Peyer's patch (tissue), 4 donors: ENCODE measurements around the gene WAPL. TPM values are rescaled to one million over a fixed set of nuclear protein-coding genes. Genes with fewer than 3 reads are reported as not detected.

Experiments
- DNase-seq, 3 donors: peaks; one replicate each; pipeline ENCODE4 v3.0.0-alpha.2; 2017 to 2019
- H3K27ac ChIP-seq, 4 donors: fragments of 200-600 bp; sonication (generic); one replicate each; pipeline ENCODE4 v1.5.1; 2016 to 2019
- H3K27me3 ChIP-seq, 2 donors: fragments of 200-600 bp; sonication (generic); one replicate each; pipeline ENCODE4 v1.5.1; 2019
- H3K36me3 ChIP-seq, 3 donors: fragments of 200-600 bp; sonication (generic); one replicate each; pipeline ENCODE4 v1.5.1; 2016 to 2019
- H3K4me1 ChIP-seq, 4 donors: fragments of 200-600 bp; sonication (generic); one replicate each; pipeline ENCODE4 v1.5.1; 2016 to 2019
- H3K4me3 ChIP-seq, 4 donors: fragments of 200-600 bp; sonication (generic); 1 replicate in 3 of 4; 2 replicates in 1 of 4; pipeline ENCODE4 v1.5.1; 2016 to 2019; ENCODE audit warnings: mild to moderate bottlenecking in 1 of 4
- H3K9me3 ChIP-seq, 4 donors: fragments of 200-600 bp; sonication (generic); one replicate each; pipeline ENCODE4 v1.5.1; 2016 to 2019; ENCODE audit warnings: mild to moderate bottlenecking in 1 of 4
- POLR2A ChIP-seq, 2 donors: fragments of 450-650 bp; IDR thresholded peaks; one replicate each; pipeline ENCODE4 v1.5.1; 2017; ENCODE audit warnings: antibody characterized with exemption in 2 of 2, mild to moderate bottlenecking in 2 of 2, moderate library complexity in 2 of 2
- total RNA-seq, 4 donors: library from RNA; depleted of rRNA; stranded (reverse); fragments of >200 nt; gene quantifications; one replicate each; pipeline ENCODE4 v1.1.0, GENCODE V29; 2016
- TF ChIP-seq, protein P1 (sequence below), 6 experiments: fragments of 450-650 bp in 4 of 6; fragments of 200-600 bp in 2 of 6; sonication (generic) in 1 of 6; IDR thresholded peaks; one replicate each; pipeline ENCODE4 v1.5.1; 2017 to 2019; ENCODE audit warnings: antibody characterized with exemption in 6 of 6, mild to moderate bottlenecking in 3 of 6, moderate library complexity in 1 of 6

The WAPL gene
- total RNA-seq, 4 donors from 2014 or later = 32.4 to 49.5 (median 45.1) TPM

GRCh38 chr10:86489960-86490612 lies 31.5 kb downstream of the WAPL start:
- no peak for DNase-seq
- peaks cover 0 to 34% (median 0%) of the 10 kb centered on the region in 3 donors for H3K36me3 ChIP-seq
- no peaks in the 10 kb centered on the region for H3K9me3 ChIP-seq
- H3K4me1 ChIP-seq = no peaks in the 10 kb centered on the region
- H3K4me3 ChIP-seq = no peak overlapping the region
- H3K27ac ChIP-seq = no peak overlapping the region
- no peaks in the 10 kb centered on the region for H3K27me3 ChIP-seq
- TF ChIP-seq POLR2A (IDR thresholded peaks at IDR 0.05) = no peak
- TF ChIP-seq, protein P1, sequence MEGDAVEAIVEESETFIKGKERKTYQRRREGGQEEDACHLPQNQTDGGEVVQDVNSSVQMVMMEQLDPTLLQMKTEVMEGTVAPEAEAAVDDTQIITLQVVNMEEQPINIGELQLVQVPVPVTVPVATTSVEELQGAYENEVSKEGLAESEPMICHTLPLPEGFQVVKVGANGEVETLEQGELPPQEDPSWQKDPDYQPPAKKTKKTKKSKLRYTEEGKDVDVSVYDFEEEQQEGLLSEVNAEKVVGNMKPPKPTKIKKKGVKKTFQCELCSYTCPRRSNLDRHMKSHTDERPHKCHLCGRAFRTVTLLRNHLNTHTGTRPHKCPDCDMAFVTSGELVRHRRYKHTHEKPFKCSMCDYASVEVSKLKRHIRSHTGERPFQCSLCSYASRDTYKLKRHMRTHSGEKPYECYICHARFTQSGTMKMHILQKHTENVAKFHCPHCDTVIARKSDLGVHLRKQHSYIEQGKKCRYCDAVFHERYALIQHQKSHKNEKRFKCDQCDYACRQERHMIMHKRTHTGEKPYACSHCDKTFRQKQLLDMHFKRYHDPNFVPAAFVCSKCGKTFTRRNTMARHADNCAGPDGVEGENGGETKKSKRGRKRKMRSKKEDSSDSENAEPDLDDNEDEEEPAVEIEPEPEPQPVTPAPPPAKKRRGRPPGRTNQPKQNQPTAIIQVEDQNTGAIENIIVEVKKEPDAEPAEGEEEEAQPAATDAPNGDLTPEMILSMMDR (IDR thresholded peaks at IDR 0.05) = no peak

GRCh38 chr10:86489071-86489810 lies 32.4 kb downstream of the WAPL start:
- Histone ChIP-seq H3K4me1 (no peaks in the 10 kb centered on the region), H3K36me3 (peaks cover 0 to 39% (median 0%) of the 10 kb centered on the region in 3 donors), H3K27me3 (no peaks in the 10 kb centered on the region), H3K9me3 (no peaks in the 10 kb centered on the region), H3K27ac (no peak overlapping the region), H3K4me3 (no peak overlapping the region)
- no peak for TF ChIP-seq POLR2A (IDR thresholded peaks at IDR 0.05)
- TF ChIP-seq, protein P1 (IDR thresholded peaks at IDR 0.05) = no peak
- no peak for DNase-seq

- TF ChIP-seq POLR2A (IDR thresholded peaks at IDR 0.05) = no peak
- TF ChIP-seq, protein P1 (IDR thresholded peaks at IDR 0.05) = no peak
- Histone ChIP-seq H3K36me3 (peaks cover 0 to 53% (median 0%) of the 10 kb centered on the region in 3 donors), H3K27me3 (no peaks in the 10 kb centered on the region), H3K9me3 (no peaks in the 10 kb centered on the region), H3K4me3 (no peak overlapping the region), H3K27ac (no peak overlapping the region), H3K4me1 (no peaks in the 10 kb centered on the region)
- DNase-seq = no peak
Measured at GRCh38 chr10:86486856-86487255, 34.7 kb downstream of the WAPL start.

GRCh38 chr10:86483664-86484063 lies 37.9 kb downstream of the WAPL start:
- H3K27ac ChIP-seq = no peak overlapping the region
- peaks cover 0 to 53% (median 0%) of the 10 kb centered on the region in 3 donors for H3K36me3 ChIP-seq
- no peak for DNase-seq

DNA sequence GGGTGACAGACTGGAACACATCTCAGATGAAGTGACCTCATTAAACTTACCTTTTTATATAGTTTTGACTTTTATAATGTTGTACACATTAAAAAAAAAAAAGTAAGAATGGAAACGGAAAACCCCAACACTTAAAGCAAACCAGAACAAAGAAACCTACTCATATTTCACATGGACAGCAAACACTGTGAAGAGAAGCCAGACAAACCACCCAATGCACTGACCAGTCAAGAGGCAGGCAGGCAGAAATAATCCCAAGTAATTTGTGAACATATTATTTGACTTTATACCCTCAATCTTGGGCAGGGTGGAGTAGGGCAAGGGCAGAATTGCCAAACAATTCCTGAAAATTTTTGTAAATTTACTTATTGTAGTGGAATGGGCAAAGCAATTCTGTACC lies 39.8 kb downstream of the WAPL start:
- TF ChIP-seq POLR2A (IDR thresholded peaks at IDR 0.05) = no peak
- TF ChIP-seq, protein P1 (IDR thresholded peaks at IDR 0.05) = no peak
- H3K9me3 ChIP-seq = no peaks in the 10 kb centered on the region
- DNase-seq = no peak
- no peak overlapping the region for H3K4me3 ChIP-seq
- H3K27me3 ChIP-seq = no peaks in the 10 kb centered on the region
- no peaks in the 10 kb centered on the region for H3K4me1 ChIP-seq
- H3K36me3 ChIP-seq = peaks cover 0 to 54% (median 0%) of the 10 kb centered on the region in 3 donors
- H3K27ac ChIP-seq = no peak overlapping the region

More at GRCh38 chr10:86483664-86484063, 37.9 kb downstream of the WAPL start:
- Histone ChIP-seq H3K27me3 (no peaks in the 10 kb centered on the region), H3K9me3 (no peaks in the 10 kb centered on the region), H3K4me3 (no peak overlapping the region), H3K4me1 (no peaks in the 10 kb centered on the region)
- TF ChIP-seq, protein P1 (IDR thresholded peaks at IDR 0.05) = no peak
- TF ChIP-seq POLR2A (IDR thresholded peaks at IDR 0.05) = no peak
